Lower lobe of right lung (tissue), 2 donors: ENCODE measurements around the gene SAG. TPM values are rescaled to one million over a fixed set of nuclear protein-coding genes. Genes with fewer than 3 reads are reported as not detected.
A peak's percentile ranks its signal among the peaks of the same experiment; 100 is the strongest.

ENCODE experiments used
- ATAC-seq, 2 donors: fragments of 200-7000 bp; cut with Tn5 transposase; one replicate each; pipeline ENCODE4 v1.9.1; 2020 to 2022; ENCODE audit warnings: mild to moderate bottlenecking in 2 of 2, moderate library complexity in 2 of 2
- DNase-seq: peaks from one replicate; pipeline ENCODE4 v3.0.0-alpha.2; 2020
- H3K27ac ChIP-seq: fragments of 200-600 bp; one replicate; pipeline ENCODE4 v1.8.0; 2022
- H3K27me3 ChIP-seq: fragments of 200-600 bp; one replicate; pipeline ENCODE4 v1.8.0; 2022; ENCODE audit warnings: low read depth
- H3K36me3 ChIP-seq: fragments of 200-600 bp; one replicate; pipeline ENCODE4 v1.8.0; 2022; ENCODE audit warnings: mild to moderate bottlenecking
- H3K4me1 ChIP-seq: fragments of 200-600 bp; one replicate; pipeline ENCODE4 v1.8.0; 2022
- H3K4me3 ChIP-seq: fragments of 200-600 bp; one replicate; pipeline ENCODE4 v1.8.0; 2022; ENCODE audit warnings: mild to moderate bottlenecking
- H3K9me3 ChIP-seq: fragments of 200-600 bp; one replicate; pipeline ENCODE4 v1.8.0; 2022
- intact Hi-C: fragments of 100-400 bp; cut with DNase I; formaldehyde crosslinking; loops from one replicate; pipeline ENCODE4 v1.11.0; 2022
- total RNA-seq: library from RNA; stranded (reverse); fragmentation: NEBNext Ultra II Directional; extraction: Animal tissue kit (Norgen Biotek cat#: 25700); gene quantifications from one replicate; pipeline ENCODE4 v1.2.1, GENCODE V29; 2021
- TF ChIP-seq, protein P1 (sequence below): fragments of 200-600 bp; IDR thresholded peaks from one replicate; pipeline ENCODE4 v1.8.0; 2022; ENCODE audit warnings: antibody characterized with exemption, mild to moderate bottlenecking
- donor health status: DM: no; HTN: yes; CAD: no; lungs with severe emphysema.

The SAG gene
- total RNA-seq, 1 donor from 2014 or later = not detected

DNA sequence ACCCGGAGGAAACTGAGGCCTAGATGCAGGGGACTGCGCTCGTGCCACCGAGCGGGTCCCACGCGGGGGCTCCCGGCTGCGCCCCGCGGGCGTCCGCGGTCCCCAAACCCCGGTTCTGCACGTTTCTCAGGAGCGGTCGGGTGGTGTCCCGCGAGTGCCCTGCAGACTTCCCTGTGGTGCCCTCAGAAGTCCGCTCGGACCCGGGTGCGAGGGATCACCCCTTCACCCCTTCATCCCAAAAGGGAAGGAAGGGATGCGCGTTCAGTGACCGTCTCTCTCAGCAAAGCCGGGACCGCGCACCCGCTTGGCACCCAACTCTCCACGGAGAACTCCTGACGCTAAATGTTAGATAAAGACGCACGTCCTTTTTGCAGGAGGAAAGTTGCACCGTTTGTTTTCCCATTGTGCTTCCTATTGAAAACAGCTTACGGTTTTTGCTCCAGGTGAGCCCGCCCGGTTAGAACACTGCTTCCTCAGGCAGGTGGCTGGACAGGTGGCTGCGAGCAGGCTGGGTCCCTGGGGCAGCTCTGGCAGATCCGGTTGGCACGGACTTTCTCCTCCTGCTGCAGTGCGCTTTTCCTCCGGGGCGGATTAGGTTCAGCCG, 47.5 kb downstream of the SAG start:
- intact Hi-C loops = no loop called here
- Histone ChIP-seq H3K4me3 (peak overlapping the region; percentile 75), H3K9me3 (no peaks in the 10 kb centered on the region), H3K4me1 (peaks cover 45% of the 10 kb centered on the region), H3K27me3 (no peaks in the 10 kb centered on the region), H3K36me3 (no peaks in the 10 kb centered on the region), H3K27ac (peak overlapping the region; percentile 49)
- peak; percentile 59 for DNase-seq
- ATAC-seq = peak in 1 of 2 donors; percentile 47
- TF ChIP-seq, protein P1, sequence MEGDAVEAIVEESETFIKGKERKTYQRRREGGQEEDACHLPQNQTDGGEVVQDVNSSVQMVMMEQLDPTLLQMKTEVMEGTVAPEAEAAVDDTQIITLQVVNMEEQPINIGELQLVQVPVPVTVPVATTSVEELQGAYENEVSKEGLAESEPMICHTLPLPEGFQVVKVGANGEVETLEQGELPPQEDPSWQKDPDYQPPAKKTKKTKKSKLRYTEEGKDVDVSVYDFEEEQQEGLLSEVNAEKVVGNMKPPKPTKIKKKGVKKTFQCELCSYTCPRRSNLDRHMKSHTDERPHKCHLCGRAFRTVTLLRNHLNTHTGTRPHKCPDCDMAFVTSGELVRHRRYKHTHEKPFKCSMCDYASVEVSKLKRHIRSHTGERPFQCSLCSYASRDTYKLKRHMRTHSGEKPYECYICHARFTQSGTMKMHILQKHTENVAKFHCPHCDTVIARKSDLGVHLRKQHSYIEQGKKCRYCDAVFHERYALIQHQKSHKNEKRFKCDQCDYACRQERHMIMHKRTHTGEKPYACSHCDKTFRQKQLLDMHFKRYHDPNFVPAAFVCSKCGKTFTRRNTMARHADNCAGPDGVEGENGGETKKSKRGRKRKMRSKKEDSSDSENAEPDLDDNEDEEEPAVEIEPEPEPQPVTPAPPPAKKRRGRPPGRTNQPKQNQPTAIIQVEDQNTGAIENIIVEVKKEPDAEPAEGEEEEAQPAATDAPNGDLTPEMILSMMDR = no peak

DNA sequence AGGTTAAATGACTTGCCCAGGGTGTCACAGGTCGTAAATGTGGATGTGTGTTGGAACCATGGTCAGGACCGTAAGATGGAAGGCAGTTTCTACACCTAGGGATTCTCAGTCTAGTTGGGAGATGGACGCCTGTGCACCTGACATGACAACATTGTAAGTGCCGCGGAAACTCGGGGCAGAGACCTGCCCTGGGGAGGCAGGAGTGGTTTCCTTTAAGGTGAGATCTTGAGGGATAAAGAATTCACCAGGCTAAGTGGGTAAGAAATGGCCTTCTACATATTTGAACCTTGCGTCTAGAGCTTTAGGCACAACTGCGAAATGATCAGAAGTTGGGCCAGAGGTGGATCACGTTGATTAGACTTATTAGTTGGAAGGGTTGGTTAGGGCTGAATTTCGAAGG, 48.3 kb downstream of the SAG start:
- no peaks in the 10 kb centered on the region for H3K36me3 ChIP-seq
- peak overlapping the region; percentile 75 for H3K4me3 ChIP-seq
- no peak for ATAC-seq
- no peak for DNase-seq
- TF ChIP-seq, protein P1 = no peak
- no peak overlapping the region for H3K27ac ChIP-seq
- no peaks in the 10 kb centered on the region for H3K27me3 ChIP-seq
- no peaks in the 10 kb centered on the region for H3K9me3 ChIP-seq
- H3K4me1 ChIP-seq = peaks cover 42% of the 10 kb centered on the region
- intact Hi-C loops = no loop called here

DNA sequence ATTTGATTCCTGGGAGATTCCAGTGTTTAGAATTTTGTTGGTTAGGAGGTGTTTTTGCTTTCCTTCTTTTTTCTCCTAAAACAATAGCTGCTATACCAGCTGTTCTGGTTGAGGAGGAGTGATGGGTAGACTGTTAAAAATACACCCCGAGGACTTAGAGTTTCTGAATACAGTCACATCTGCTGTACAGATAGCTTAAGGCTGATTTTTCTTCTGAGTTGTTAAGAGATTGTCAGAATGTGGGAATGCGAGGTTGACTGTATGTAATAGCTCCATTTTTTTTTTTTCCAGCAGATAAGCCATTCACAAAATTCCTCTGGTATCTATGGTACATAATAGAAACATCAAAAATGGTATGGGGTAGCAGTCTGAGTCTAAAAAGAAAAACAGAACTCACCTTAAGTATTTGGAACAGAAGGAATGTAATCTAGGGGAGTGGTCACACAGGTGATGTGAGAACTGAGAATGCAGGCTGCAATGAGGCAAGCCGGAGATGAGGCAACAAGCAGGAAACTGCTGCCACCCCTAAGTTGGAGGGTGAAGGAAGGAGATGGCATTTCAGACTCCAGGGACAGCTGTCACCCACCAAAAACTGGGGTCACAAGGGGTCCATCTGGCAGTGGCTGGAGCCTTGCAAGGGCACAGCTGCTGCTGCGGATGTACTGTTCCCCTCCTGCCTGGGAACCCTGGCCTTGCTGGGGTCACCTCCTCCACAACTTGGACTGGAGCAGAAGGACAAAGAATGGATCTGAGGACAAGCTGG, 49.1 kb downstream of the SAG start:
- H3K27ac ChIP-seq = no peak overlapping the region
- H3K4me1 ChIP-seq = peaks cover 42% of the 10 kb centered on the region
- TF ChIP-seq, protein P1 = no peak
- H3K9me3 ChIP-seq = no peaks in the 10 kb centered on the region
- ATAC-seq = peak; percentile 20 to 24
- peak overlapping the region; percentile 14 for H3K4me3 ChIP-seq
- H3K36me3 ChIP-seq = no peaks in the 10 kb centered on the region
- intact Hi-C loops = no loop called here
- H3K27me3 ChIP-seq = no peaks in the 10 kb centered on the region
- no peak for DNase-seq

DNA sequence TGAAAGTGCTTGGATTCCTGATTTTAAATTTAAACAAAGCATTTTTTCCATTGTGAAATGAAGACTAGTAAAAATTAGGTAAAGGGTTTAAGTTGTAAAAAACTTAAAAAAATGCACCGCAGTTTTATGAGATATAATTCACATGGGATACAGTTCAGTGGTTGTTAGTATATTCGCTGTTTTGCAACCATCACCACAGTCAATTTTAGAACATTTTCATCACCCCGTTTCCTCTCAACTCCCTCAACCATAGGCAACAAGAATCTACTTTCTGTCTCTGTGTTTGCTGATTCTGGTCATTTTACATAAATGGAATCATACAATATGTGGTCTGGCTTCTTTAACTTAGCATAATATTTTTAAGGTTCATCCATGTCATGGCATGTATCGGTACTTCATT, 50.7 kb downstream of the SAG start:
- Histone ChIP-seq H3K9me3 (no peaks in the 10 kb centered on the region), H3K36me3 (no peaks in the 10 kb centered on the region), H3K27ac (no peak overlapping the region), H3K4me1 (peaks cover 38% of the 10 kb centered on the region), H3K27me3 (no peaks in the 10 kb centered on the region), H3K4me3 (no peak overlapping the region)
- intact Hi-C loops = no loop called here
- DNase-seq (no peak), ATAC-seq (no peak)
- TF ChIP-seq, protein P1 = no peak

DNA sequence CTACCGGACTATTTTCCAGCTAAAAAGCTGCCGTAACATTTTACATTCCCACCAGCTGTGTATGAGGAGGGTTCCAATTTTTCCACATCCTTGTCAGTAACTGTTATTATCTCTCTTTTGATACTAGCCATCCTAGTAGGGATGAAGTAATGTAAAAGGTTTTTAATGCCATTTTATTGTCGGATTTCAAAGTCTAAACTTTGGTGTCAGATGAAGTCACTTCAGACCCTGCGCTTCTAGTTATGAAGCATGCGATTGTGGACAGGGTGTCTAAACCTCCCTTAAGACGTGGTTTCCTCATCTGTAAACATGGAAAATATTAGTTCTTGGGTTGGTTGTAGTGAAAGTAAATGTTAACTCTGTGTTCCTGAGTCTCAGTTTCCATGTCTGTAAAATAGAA, 51.3 kb downstream of the SAG start:
- no peak for ATAC-seq
- Histone ChIP-seq H3K4me1 (peaks cover 32% of the 10 kb centered on the region), H3K27ac (no peak overlapping the region), H3K27me3 (no peaks in the 10 kb centered on the region), H3K9me3 (no peaks in the 10 kb centered on the region), H3K4me3 (no peak overlapping the region), H3K36me3 (no peaks in the 10 kb centered on the region)
- DNase-seq = no peak
- TF ChIP-seq, protein P1 = no peak
- intact Hi-C loops = no loop called here
